GM12864 (cell line): ENCODE data around the gene WWOX.

Experiments
- DNase-seq: peaks from one replicate; pipeline ENCODE4 v3.0.0-alpha.2; 2011; ENCODE audit warnings: low read depth
- H3K4me3 ChIP-seq: 2 replicates; pipeline ENCODE4 v1.5.1; 2011; ENCODE audit warnings: mild to moderate bottlenecking, low read depth, low read length, control low read depth
- CTCF ChIP-seq: IDR thresholded peaks from 2 replicates; pipeline ENCODE4 v1.5.1; 2011; ENCODE audit warnings: low read depth, mild to moderate bottlenecking, moderate library complexity, low read length, control low read depth, inconsistent platforms; ENCODE audit errors: missing control alignments

WWOX gene

DNA sequence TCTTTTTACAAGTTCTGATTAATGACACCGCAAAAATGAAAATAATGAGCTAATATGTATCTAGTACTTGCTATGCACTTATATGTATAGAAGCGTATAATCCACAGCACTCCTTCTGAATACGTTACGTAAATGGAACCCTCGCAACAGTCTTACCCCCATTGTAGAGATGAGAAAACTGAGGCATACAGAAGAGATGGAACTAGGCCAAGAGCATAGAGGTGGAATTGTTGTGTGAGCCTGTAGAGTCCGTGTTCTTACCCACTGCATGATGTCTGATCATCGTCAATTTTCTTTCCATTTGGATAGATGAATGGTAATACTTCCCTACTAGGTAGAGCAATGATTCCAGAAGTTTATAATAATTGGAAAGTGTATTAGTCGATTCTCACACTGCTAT is 394.1 kb downstream of the WWOX start:
- H3K4me3 ChIP-seq = no peak overlapping the region
- DNase-seq = no peak
- TF ChIP-seq CTCF = no peak

GRCh38 chr16:78494105-78494504 is 394.7 kb downstream of the WWOX start:
- H3K4me3 ChIP-seq = no peak overlapping the region
- no peak for TF ChIP-seq CTCF
- no peak for DNase-seq

- no peak for DNase-seq
- H3K4me3 ChIP-seq = no peak overlapping the region
- TF ChIP-seq CTCF = no peak
These were observed 395.2 kb downstream of the WWOX start for GRCh38 chr16:78494674-78495073.

DNA sequence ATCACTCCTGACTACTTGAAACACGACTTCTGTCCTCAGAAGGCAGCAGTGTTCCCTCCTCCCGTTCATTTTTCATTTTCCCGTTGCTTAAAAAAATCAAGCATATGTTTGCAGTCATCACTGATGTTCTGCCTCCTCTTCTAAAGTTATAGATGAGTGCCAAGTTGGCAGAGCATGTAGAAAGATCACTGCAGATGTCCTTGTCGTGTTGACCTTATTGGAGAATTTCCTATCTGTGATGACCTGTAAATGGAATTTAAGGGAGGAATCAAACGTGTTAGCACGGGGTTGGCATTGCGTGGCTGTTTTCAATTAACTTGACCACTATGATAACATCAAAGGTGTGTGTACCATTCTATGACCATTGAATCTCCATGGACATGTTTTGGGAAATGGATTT is 396.7 kb downstream of the WWOX start:
- no peak for DNase-seq
- no peak overlapping the region for H3K4me3 ChIP-seq
- no peak for TF ChIP-seq CTCF

GRCh38 chr16:78499399-78499798 is 399.9 kb downstream of the WWOX start:
- no peak for DNase-seq
- TF ChIP-seq CTCF = no peak
- H3K4me3 ChIP-seq = no peak overlapping the region

DNA sequence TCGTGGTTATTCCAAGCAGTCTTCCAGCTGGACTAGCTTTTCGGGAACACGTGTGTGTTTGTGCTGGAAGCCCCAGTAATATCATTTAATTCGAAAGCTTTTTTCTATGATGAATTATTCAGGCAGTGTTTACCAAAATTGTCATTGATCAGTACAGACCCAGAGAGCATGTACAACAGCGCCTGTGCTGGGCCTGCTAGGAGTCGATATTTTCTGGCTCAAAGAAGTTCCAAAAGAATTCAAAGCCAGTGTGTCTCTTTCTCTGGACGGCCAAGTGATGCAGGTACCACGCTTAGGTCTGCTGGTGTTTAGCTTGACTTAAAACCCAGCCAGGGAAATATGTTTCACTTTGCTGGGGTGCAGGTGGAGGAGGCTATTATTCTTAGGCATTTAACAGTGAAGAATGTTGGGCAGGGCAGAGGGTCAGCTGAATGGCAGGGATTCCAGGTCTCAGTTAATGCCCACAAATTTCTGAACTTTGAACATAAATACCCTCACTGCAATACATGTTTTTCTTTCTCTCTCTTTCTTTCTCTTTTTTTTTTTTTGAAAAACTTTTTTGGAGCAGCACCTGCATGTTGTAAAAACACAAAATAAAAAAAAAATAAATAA is 401.3 kb downstream of the WWOX start:
- no peak for TF ChIP-seq CTCF
- DNase-seq = no peak
- H3K4me3 ChIP-seq = no peak overlapping the region

- no peak for DNase-seq
- no peak overlapping the region for H3K4me3 ChIP-seq
- TF ChIP-seq CTCF = no peak
These were observed 402.3 kb downstream of the WWOX start for GRCh38 chr16:78501744-78502143.
